ENCODE data around the gene SLC35F1. TPM values are rescaled to one million over a fixed set of nuclear protein-coding genes. Genes with fewer than 3 reads are reported as not detected.

The SLC35F1 gene
- polyA plus RNA-seq, 4 donors, result 3.6 to 3.9 (median 3.7) TPM

GRCh38 chr6:118334634-118335033 is 427.6 kb downstream of the SLC35F1 start:
- DNase-seq (ENCODE audit: low read depth in 4 of 4, low spot score in 3 of 4), result no peak

DNA sequence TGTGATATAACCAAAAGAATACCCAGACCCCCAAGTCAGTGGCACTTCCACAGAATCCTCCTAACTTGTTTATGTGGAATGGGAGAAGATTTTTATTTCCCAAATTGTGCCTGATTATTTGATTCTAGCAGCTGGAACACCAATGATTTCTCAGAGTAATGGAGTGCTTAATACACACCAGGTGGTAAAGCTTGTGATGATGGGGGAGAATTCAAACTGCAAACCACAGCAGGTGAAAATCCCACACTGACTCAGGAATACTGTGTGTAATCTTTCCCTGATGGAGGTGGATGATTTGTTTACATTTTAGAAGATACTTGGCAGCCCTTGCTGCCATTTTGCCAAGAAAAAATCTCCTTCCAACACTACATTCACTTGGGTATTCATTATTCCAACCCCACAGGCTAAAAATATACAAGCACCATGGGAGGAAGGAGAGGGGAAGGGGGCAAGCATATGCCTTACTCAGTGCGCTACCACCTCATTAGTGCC is 428.3 kb downstream of the SLC35F1 start:
- no peak for DNase-seq (ENCODE audit: low read depth in 4 of 4, low spot score in 3 of 4)

GRCh38 chr6:118344014-118344670 is 437.1 kb downstream of the SLC35F1 start:
- no peak for DNase-seq (ENCODE audit: low read depth in 4 of 4, low spot score in 3 of 4)

- no peak for DNase-seq (ENCODE audit: low read depth in 4 of 4, low spot score in 3 of 4)
Measured at GRCh38 chr6:118350881-118351430, 443.9 kb downstream of the SLC35F1 start.

DNA sequence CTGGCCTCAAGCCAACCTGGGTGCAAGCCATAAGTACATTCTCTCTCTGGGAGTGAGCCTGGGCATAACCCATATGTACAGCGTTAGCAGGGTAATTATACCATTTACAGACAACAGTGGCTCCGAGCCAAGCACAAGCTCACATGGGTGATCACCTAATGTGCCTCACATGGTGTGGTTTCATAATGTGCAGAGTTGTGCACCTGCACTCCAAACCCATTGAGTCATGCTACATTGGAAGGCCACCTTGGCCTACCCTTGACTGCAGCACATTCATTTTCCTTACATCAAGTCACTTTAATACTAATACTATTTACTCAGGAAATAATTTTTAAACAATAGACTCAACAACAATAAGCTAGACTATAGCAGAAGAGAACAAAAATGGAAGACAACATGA is 446.5 kb downstream of the SLC35F1 start:
- no peak for DNase-seq (ENCODE audit: low read depth in 4 of 4, low spot score in 3 of 4)

- DNase-seq (ENCODE audit: low read depth in 4 of 4, low spot score in 3 of 4), result no peak
Measured at GRCh38 chr6:118354641-118355040, 447.6 kb downstream of the SLC35F1 start.

GRCh38 chr6:118356054-118356453 is 449.0 kb downstream of the SLC35F1 start:
- no peak for DNase-seq (ENCODE audit: low read depth in 4 of 4, low spot score in 3 of 4)

GRCh38 chr6:118356686-118357085 is 449.6 kb downstream of the SLC35F1 start:
- no peak for DNase-seq (ENCODE audit: low read depth in 4 of 4, low spot score in 3 of 4)

Other genes with a start within 250 kb of the SLC35F1 start
- gene NUS1, start 231.8 kb upstream of the SLC35F1 start, polyA plus RNA-seq (ENCODE audit: insufficient read length in 4 of 4), result 10 to 100 TPM; 53.7 to 67.2 (median 65.1) TPM